Hepatocyte (in vitro differentiated cells): ENCODE measurements around the gene XPR1.

Experiments
- CTCF ChIP-seq: fragments of 200-600 bp; sonication (generic); IDR thresholded peaks from 2 replicates; pipeline ENCODE4 v1.5.1; 2016; ENCODE audit warnings: antibody characterized with exemption, mild to moderate bottlenecking; ENCODE audit not compliant: poor library complexity
- EZH2phosphoT487 ChIP-seq: fragments of 200-600 bp; sonication (generic); IDR thresholded peaks from one replicate; pipeline ENCODE4 v1.6.1; 2018; ENCODE audit warnings: antibody characterized with exemption, mild to moderate bottlenecking, low read depth, moderate library complexity; ENCODE audit not compliant: unreplicated experiment, severe bottlenecking

DNA sequence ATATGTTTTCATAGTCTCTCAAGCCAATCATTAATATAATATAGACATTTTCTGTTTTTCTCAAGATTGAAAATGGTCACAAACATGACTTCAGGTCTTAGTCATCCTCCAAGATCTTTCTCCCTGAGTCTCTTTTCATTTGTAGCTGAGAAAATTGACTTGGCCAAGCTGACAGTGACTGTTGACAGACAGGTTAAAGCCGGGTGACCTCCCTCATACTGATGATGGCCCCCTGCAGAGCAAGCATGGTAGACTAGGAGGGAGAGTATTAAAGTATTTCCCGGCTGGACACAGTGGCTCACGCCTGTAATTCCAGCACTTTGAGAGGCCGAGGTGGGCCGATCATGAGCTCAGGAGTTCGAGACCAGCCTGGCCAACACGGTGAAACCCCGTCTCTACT, 274.1 kb downstream of the XPR1 start:
- TF ChIP-seq CTCF (no peak), EZH2phosphoT487 (no peak)
